Measurements from ENCODE around the gene ZNF664. TPM values are rescaled to one million over a fixed set of nuclear protein-coding genes. Genes with fewer than 3 reads are reported as not detected.

ZNF664 gene
- total and polyA plus RNA-seq, 2 of the 8 experiments (the other 6 are each of a cell fraction or from before 2014, with no cell fraction given): 22.8 to 51.4 TPM

DNA sequence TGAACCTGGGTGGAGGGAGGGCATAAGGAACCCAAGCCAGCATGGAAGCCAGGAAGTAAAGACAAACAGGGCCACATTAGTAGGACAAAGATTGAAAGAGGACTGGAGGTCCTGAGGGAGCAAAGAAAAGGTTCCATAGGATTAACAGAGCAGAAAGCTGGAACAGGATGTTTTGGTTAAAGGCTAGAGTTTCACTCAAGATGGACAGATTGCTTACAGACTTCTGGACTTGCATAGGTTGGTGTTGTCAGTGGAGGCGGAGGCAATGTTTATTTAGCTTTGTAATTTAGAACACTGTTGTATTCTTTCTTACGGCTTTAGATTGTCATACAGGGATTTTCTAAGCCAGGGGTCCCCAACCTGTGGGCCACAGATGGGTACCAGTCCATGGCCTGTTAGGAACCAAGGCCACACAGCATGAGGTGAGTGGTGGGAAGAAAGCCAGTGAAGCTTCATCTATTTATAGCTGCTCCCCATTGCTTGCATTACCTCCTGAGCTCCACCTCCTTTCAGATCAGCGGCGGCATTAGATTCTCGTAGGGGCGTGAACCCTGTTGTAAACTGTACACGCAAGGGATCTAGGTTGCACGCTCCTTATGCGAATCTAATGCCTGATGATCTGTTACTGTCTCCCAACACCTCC lies 31.3 kb downstream of the ZNF664 start:
- H3K4me3 ChIP-seq (ENCODE audit: extremely low read depth in 1 of 4, insufficient read depth in 2 of 4, low read depth in 3 of 4, low read length in 4 of 4): no peak overlapping the region
- H2AFZ ChIP-seq (ENCODE audit: low read length): no peak overlapping the region
- H2BK120ac ChIP-seq (replicated peaks; ENCODE audit: low read depth, low read length): no peak overlapping the region
- no peak overlapping the region for H3K18ac ChIP-seq (ENCODE audit: extremely low read depth, low read length)
- 99% methylated on average over 9 of the region's 9 CpGs; no CpG with 5 or more reads in 1 of the 2 experiments for WGBS, 2 experiments (ENCODE audit: extremely low coverage in 1 of 2, insufficient coverage in 1 of 2, insufficient read length in 1 of 2, insufficient replicate concordance in 2 of 2, low coverage in 1 of 2, low lambda C conversion rate in 2 of 2, missing lambda C conversion rate in 1 of 2)
- no peak overlapping the region for H3K9ac ChIP-seq (replicated peaks in 1 of 4; ENCODE audit: extremely low read depth in 1 of 4, low read depth in 3 of 4, low read length in 3 of 4)
- no peak for FAIRE-seq
- no peak overlapping the region for H2BK12ac ChIP-seq (ENCODE audit: low read depth, low read length)
- H3K9me3 ChIP-seq (ENCODE audit: insufficient read depth in 2 of 2, low read depth in 1 of 2, low read length in 1 of 2): no peaks in the 10 kb centered on the region
- no peak overlapping the region for H3K4me2 ChIP-seq (ENCODE audit: insufficient read depth in 1 of 2, low read depth in 2 of 2, low read length in 2 of 2)
- peaks cover 5 to 14% of the 10 kb centered on the region in 2 experiments for H4K20me1 ChIP-seq (replicated peaks in 1 of 2; ENCODE audit: control insufficient read depth in 1 of 2, insufficient read depth in 2 of 2, low read length in 2 of 2)
- H3K4me1 ChIP-seq (replicated peaks in 1 of 4; ENCODE audit: control insufficient read depth in 3 of 4, insufficient read depth in 4 of 4, low read length in 3 of 4): no peaks in the 10 kb centered on the region
- ChIA-PET POLR2A (ENCODE audit: partially characterized antibody) (interaction anchor here (0.6 kb wide), 1 partner anchor 60 kb away, joined by 4 read pairs; no protein-coding TSS in a partner anchor), CTCF (ENCODE audit: partially characterized antibody) (interaction anchor here (0.9 to 3.6 kb wide), 7 partner anchors 9 to 763 kb away, joined by 3 to 9 read pairs (median 6); no protein-coding TSS in a partner anchor)
- H3K23me2 ChIP-seq (ENCODE audit: low read depth, low read length): no peaks in the 10 kb centered on the region
- DNase-seq (ENCODE audit: low read depth in 1 of 2, low spot score in 2 of 2): no peak
- H3K79me2 ChIP-seq (ENCODE audit: control insufficient read depth in 1 of 2, insufficient read depth in 2 of 2, low read length in 2 of 2): no peaks in the 10 kb centered on the region
- no peak overlapping the region for H4K5ac ChIP-seq (ENCODE audit: insufficient read length, low read depth, low read length)
- H2BK15ac ChIP-seq (ENCODE audit: low read length): no peak overlapping the region
- H4K8ac ChIP-seq (ENCODE audit: extremely low read depth, insufficient read depth, low read length): no peak overlapping the region
- H3K79me1 ChIP-seq (ENCODE audit: low read depth, low read length): no peaks in the 10 kb centered on the region; the same call in 1 of the 2 replicates
- H2BK5ac ChIP-seq (ENCODE audit: low read depth, low read length): no peak overlapping the region
- H3K27ac ChIP-seq (ENCODE audit: low read depth, low read length): no peak overlapping the region
- no peak overlapping the region for H3K4ac ChIP-seq (replicated peaks; ENCODE audit: insufficient read length, low read depth, low read length)
- no peak overlapping the region for H4K91ac ChIP-seq (replicated peaks; ENCODE audit: insufficient read length, low read length)
- no peak overlapping the region for H3K56ac ChIP-seq (replicated peaks; ENCODE audit: insufficient read length, low read depth, low read length)
- no peak overlapping the region for H3K14ac ChIP-seq (ENCODE audit: insufficient read length)
- H3K23ac ChIP-seq (ENCODE audit: insufficient read length): no peak overlapping the region
- H2BK20ac ChIP-seq (ENCODE audit: low read length): no peak overlapping the region
- H3K36me3 ChIP-seq (ENCODE audit: control insufficient read depth in 2 of 4, insufficient read depth in 4 of 4, low read length in 3 of 4): 0 out of 8 replicates have a peak, but pooled peaks cover 0 to 2% (median 0%) of the 10 kb centered on the region in 4 experiments
- H2AK5ac ChIP-seq (ENCODE audit: low read depth, low read length): no peak overlapping the region
- H3K27me3 ChIP-seq (replicated peaks in 1 of 4; ENCODE audit: control insufficient read depth in 3 of 4, extremely low read depth in 1 of 4, insufficient read depth in 3 of 4, low read length in 3 of 4): no peaks in the 10 kb centered on the region
- no peak for TF ChIP-seq EGR1 (IDR thresholded peaks at IDR 0.05; ENCODE audit: borderline replicate concordance, low read depth, low read length)
- no peak for TF ChIP-seq FOSL1 (IDR thresholded peaks at IDR 0.05; ENCODE audit: insufficient read depth, low read depth, low read length)
- no peak for TF ChIP-seq SAP30 (IDR thresholded peaks at IDR 0.05; ENCODE audit: insufficient read depth, insufficient replicate concordance, low read length)
- TF ChIP-seq CHD1 (IDR thresholded peaks at IDR 0.05; ENCODE audit: low read depth, low read length): no peak
- TF ChIP-seq, protein P1, sequence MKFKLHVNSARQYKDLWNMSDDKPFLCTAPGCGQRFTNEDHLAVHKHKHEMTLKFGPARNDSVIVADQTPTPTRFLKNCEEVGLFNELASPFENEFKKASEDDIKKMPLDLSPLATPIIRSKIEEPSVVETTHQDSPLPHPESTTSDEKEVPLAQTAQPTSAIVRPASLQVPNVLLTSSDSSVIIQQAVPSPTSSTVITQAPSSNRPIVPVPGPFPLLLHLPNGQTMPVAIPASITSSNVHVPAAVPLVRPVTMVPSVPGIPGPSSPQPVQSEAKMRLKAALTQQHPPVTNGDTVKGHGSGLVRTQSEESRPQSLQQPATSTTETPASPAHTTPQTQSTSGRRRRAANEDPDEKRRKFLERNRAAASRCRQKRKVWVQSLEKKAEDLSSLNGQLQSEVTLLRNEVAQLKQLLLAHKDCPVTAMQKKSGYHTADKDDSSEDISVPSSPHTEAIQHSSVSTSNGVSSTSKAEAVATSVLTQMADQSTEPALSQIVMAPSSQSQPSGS (IDR thresholded peaks at IDR 0.05; ENCODE audit: low read length): no peak
- TF ChIP-seq MAX (IDR thresholded peaks at IDR 0.05): no peak
- no peak for TF ChIP-seq RAD21 (IDR thresholded peaks at IDR 0.05 in 1 of 2, conservative IDR thresholded peaks at IDR 0.05 in 1 of 2; ENCODE audit: low read depth in 2 of 2, low read length in 2 of 2)
- TF ChIP-seq SUZ12 (IDR thresholded peaks at IDR 0.05; ENCODE audit: low read length): no peak
- TF ChIP-seq POU5F1 (IDR thresholded peaks at IDR 0.05; ENCODE audit: low read depth, low read length): no peak
- TF ChIP-seq KDM1A (IDR thresholded peaks at IDR 0.05; ENCODE audit: borderline replicate concordance, low read length): no peak
